HepG2 (cell line): Measurements from ENCODE around the gene CDC42BPG. TPM values are rescaled to one million over a fixed set of nuclear protein-coding genes. Genes with fewer than 3 reads are reported as not detected.

ENCODE experiments used
- BHLHE40 ChIP-seq: IDR thresholded peaks from 2 replicates; pipeline ENCODE4 v1.6.1; 2011; ENCODE audit warnings: low read length, improper control_type of control experiment
- GTF2F1 ChIP-seq: fragments of 150-350 bp; IDR thresholded peaks from 2 replicates; pipeline ENCODE4 v1.6.1; 2014; ENCODE audit warnings: low read length
- MED8 ChIP-seq: sonication (generic); formaldehyde crosslinking; IDR thresholded peaks from 2 replicates; pipeline ENCODE4 v1.8.1; 2023; ENCODE audit warnings: mild to moderate bottlenecking, missing genetic modification reagents; ENCODE audit not compliant: insufficient replicate concordance
- NR2F1 ChIP-seq, 2 experiments: fragments of 450-650 bp in 1 of 2; formaldehyde crosslinking in 1 of 2; IDR thresholded peaks; 2 replicates each; pipeline versions ENCODE4 v1.5.0 to v1.6.1; 2016 to 2020; ENCODE audit warnings: mild to moderate bottlenecking in 1 of 2, missing compliant biosample characterization in 1 of 2, missing genetic modification reagents in 1 of 2, moderate library complexity in 1 of 2
- RAD51 ChIP-seq: fragments of 450-650 bp; IDR thresholded peaks from 2 replicates; pipeline ENCODE4 v1.6.1; 2016; ENCODE audit warnings: borderline replicate concordance
- RFX1 ChIP-seq: fragments of 450-650 bp; IDR thresholded peaks from 2 replicates; pipeline ENCODE4 v1.6.1; 2017
- RXRA ChIP-seq: sonication (generic); formaldehyde crosslinking; IDR thresholded peaks from 2 replicates; pipeline ENCODE4 v1.5.1; 2020; ENCODE audit warnings: missing genetic modification reagents
- SIN3B ChIP-seq: fragments of 150-350 bp; IDR thresholded peaks from 2 replicates; pipeline ENCODE4 v1.6.1; 2014; ENCODE audit warnings: low read length
- STAG1 ChIP-seq: sonication (generic); formaldehyde crosslinking; IDR thresholded peaks from 2 replicates; pipeline ENCODE4 v1.4.0; 2020; ENCODE audit warnings: missing genetic modification reagents
- TCF7L2 ChIP-seq: IDR thresholded peaks from 2 replicates; pipeline ENCODE4 v1.6.1; 2011; ENCODE audit warnings: mild to moderate bottlenecking, low read depth, low read length, moderate library complexity
- THAP11 ChIP-seq: IDR thresholded peaks from 2 replicates; pipeline ENCODE4 v1.6.1; 2016; ENCODE audit warnings: missing biosample characterization, missing genetic modification reagents
- ZKSCAN5 ChIP-seq: sonication (generic); formaldehyde crosslinking; IDR thresholded peaks from 2 replicates; pipeline ENCODE4 v1.5.1; 2020; ENCODE audit warnings: mild to moderate bottlenecking, missing genetic modification reagents
- ZNF12 ChIP-seq: sonication (generic); formaldehyde crosslinking; IDR thresholded peaks from 2 replicates; pipeline ENCODE4 v1.5.0; 2020; ENCODE audit warnings: missing genetic modification reagents
- ZNF263 ChIP-seq: sonication (generic); formaldehyde crosslinking; IDR thresholded peaks from 2 replicates; pipeline ENCODE4 v1.4.0; 2020; ENCODE audit warnings: missing genetic modification reagents
- ZNF383 ChIP-seq: sonication (generic); formaldehyde crosslinking; IDR thresholded peaks from 2 replicates; pipeline ENCODE4 v1.4.0; 2020; ENCODE audit warnings: missing genetic modification reagents, mild to moderate bottlenecking, borderline replicate concordance
- ZNF468 ChIP-seq: sonication (generic); formaldehyde crosslinking; IDR thresholded peaks from 2 replicates; pipeline ENCODE4 v1.8.0; 2022; ENCODE audit warnings: mild to moderate bottlenecking, moderate library complexity, missing genetic modification reagents
- ZNF543 ChIP-seq: sonication (generic); formaldehyde crosslinking; IDR thresholded peaks from 2 replicates; pipeline ENCODE4 v1.4.0; 2020; ENCODE audit warnings: mild to moderate bottlenecking, missing genetic modification reagents
- ZNF883 ChIP-seq: sonication (generic); formaldehyde crosslinking; IDR thresholded peaks from 2 replicates; pipeline ENCODE4 v1.5.1; 2020; ENCODE audit warnings: mild to moderate bottlenecking, missing genetic modification reagents; ENCODE audit errors: not compliant biosample characterization
- polyA plus RNA-seq, 8 experiments: library from polyadenylated mRNA; depleted of rRNA in 3 of 8; stranded (reverse) in 7 of 8; unstranded in 1 of 8; fragments of >200 nt; fragmentation: Illumina TruSeq in 4 of 8; extraction: Trizol in 4 of 8; gene quantifications; 2 replicates each; pipeline versions ENCODE4 v1.2.1 to v1.2.3, GENCODE V29; 2011 to 2016; ENCODE audit warnings: low read depth in 4 of 8, missing spikeins in 1 of 8, mixed read lengths in 1 of 8; ENCODE audit not compliant: insufficient read depth in 1 of 8
- total RNA-seq, 5 experiments: library from RNA; depleted of rRNA; stranded (reverse); fragments of >200 nt; fragmentation: Illumina TruSeq; extraction: Trizol; gene quantifications; 2 replicates each; pipeline ENCODE4 v1.2.3, GENCODE V29; 2016; ENCODE audit warnings: low read depth in 1 of 5
- TF ChIP-seq, protein P1 (sequence below): sonication (generic); formaldehyde crosslinking; IDR thresholded peaks from 2 replicates; pipeline ENCODE4 v1.5.0; 2020; ENCODE audit warnings: missing genetic modification reagents
- TF ChIP-seq, protein P2 (sequence below): IDR thresholded peaks from 2 replicates; pipeline ENCODE4 v1.6.1; 2018; ENCODE audit warnings: missing genetic modification reagents, mild to moderate bottlenecking, missing compliant biosample characterization
- TF ChIP-seq, protein P3 (sequence below): sonication (generic); formaldehyde crosslinking; conservative IDR thresholded peaks from 2 replicates; pipeline ENCODE4 v1.4.0; 2020; ENCODE audit warnings: missing genetic modification reagents
- TF ChIP-seq, protein P4 (sequence below): IDR thresholded peaks from 2 replicates; pipeline ENCODE4 v1.6.1; 2016; ENCODE audit warnings: missing compliant biosample characterization, missing genetic modification reagents, borderline replicate concordance
- TF ChIP-seq, protein P5 (sequence below): sonication (generic); formaldehyde crosslinking; IDR thresholded peaks from 2 replicates; pipeline ENCODE4 v1.8.1; 2022; ENCODE audit warnings: mild to moderate bottlenecking, missing genetic modification reagents
- TF ChIP-seq, protein P6 (sequence below): sonication (generic); formaldehyde crosslinking; IDR thresholded peaks from 2 replicates; pipeline ENCODE4 v1.5.1; 2020; ENCODE audit warnings: mild to moderate bottlenecking, missing genetic modification reagents, moderate library complexity

CDC42BPG gene
- total and polyA plus RNA-seq, 2 of the 13 experiments (the other 11 are each of a cell fraction or from before 2014, with no cell fraction given), result 0.55 to 1.4 TPM

DNA sequence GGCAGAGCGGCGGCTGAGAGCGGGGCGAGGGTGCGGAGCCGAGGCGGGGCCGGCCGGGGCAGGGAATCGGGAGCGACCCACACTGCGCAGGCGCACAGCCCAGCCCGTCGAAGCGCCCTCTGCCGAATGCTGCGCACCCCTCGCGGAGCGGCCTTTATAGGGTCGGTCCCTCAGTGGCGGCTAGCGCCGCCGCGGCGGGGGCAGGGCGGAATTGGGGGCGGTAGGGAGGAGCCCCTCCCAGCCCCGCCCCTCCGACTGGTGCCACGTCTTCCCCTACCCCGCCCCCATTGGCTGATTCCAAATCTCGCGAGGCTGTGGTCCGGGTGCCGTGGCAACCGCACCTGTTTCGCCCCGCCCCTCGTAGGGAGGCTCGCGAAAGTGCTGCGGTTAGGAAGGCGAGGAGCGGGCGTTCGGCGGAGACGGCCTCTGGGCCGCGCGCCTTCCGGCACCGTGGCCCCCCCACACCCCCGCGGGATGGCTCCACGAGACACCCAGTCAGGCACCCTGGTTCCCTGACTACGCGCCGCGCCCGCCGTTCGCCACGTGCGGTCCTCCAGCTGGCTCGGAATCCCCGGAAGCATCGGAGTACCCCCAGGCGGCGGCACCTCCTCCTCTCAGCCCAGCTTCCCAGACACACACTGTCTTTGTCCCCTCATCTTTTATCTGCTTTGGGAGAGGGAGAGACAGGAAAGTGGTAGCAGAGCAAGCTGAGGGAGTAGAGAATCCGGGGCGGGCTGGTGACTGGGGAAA, 34.2 kb upstream of the CDC42BPG start, which contains the start of gene EHD1 (continued):
- TF ChIP-seq, protein P1, sequence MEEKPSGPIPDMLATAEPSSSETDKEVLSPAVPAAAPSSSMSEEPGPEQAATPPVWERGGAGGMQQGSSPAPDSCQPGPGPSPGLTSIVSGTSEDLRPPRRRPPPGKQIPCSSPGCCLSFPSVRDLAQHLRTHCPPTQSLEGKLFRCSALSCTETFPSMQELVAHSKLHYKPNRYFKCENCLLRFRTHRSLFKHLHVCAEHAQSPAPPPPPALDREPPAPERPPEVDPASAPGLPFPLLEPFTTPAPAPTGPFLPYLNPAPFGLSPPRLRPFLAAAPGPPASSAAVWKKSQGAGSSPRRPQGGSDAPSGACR (CRISPR knock-in tag), result peak; percentile 75; the same call in 1 of the 2 replicates
- no peak for TF ChIP-seq TCF7L2
- TF ChIP-seq, protein P2, sequence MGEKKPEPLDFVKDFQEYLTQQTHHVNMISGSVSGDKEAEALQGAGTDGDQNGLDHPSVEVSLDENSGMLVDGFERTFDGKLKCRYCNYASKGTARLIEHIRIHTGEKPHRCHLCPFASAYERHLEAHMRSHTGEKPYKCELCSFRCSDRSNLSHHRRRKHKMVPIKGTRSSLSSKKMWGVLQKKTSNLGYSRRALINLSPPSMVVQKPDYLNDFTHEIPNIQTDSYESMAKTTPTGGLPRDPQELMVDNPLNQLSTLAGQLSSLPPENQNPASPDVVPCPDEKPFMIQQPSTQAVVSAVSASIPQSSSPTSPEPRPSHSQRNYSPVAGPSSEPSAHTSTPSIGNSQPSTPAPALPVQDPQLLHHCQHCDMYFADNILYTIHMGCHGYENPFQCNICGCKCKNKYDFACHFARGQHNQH (CRISPR knock-in tag), result peak; percentile 63; the same call in 1 of the 2 replicates
- peak; percentile 57 for TF ChIP-seq ZNF883 (CRISPR knock-in tag)
- TF ChIP-seq, protein P3, sequence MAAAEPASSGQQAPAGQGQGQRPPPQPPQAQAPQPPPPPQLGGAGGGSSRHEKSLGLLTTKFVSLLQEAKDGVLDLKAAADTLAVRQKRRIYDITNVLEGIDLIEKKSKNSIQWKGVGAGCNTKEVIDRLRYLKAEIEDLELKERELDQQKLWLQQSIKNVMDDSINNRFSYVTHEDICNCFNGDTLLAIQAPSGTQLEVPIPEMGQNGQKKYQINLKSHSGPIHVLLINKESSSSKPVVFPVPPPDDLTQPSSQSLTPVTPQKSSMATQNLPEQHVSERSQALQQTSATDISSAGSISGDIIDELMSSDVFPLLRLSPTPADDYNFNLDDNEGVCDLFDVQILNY (CRISPR knock-in tag), result no peak
- peak; percentile 13 for TF ChIP-seq RXRA (CRISPR knock-in tag)
- 0 out of 2 replicates have a peak, but pooled peaks have one; percentile 76 for TF ChIP-seq GTF2F1
- peak; percentile 89 for TF ChIP-seq MED8
- peak; percentile 32 for TF ChIP-seq STAG1 (CRISPR knock-in tag)
- TF ChIP-seq, protein P4, sequence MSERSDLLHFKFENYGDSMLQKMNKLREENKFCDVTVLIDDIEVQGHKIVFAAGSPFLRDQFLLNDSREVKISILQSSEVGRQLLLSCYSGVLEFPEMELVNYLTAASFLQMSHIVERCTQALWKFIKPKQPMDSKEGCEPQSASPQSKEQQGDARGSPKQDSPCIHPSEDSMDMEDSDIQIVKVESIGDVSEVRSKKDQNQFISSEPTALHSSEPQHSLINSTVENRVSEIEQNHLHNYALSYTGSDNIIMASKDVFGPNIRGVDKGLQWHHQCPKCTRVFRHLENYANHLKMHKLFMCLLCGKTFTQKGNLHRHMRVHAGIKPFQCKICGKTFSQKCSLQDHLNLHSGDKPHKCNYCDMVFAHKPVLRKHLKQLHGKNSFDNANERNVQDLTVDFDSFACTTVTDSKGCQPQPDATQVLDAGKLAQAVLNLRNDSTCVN (CRISPR knock-in tag), result 0 out of 2 replicates have a peak, but pooled peaks have one; percentile 21
- no peak for TF ChIP-seq RAD51
- TF ChIP-seq ZNF12 (CRISPR knock-in tag), result peak; percentile 9; the same call in 1 of the 2 replicates
- TF ChIP-seq RFX1, result peak; percentile 92
- TF ChIP-seq THAP11 (CRISPR knock-in tag), result peak; percentile 80
- TF ChIP-seq, protein P5, sequence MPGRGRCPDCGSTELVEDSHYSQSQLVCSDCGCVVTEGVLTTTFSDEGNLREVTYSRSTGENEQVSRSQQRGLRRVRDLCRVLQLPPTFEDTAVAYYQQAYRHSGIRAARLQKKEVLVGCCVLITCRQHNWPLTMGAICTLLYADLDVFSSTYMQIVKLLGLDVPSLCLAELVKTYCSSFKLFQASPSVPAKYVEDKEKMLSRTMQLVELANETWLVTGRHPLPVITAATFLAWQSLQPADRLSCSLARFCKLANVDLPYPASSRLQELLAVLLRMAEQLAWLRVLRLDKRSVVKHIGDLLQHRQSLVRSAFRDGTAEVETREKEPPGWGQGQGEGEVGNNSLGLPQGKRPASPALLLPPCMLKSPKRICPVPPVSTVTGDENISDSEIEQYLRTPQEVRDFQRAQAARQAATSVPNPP (CRISPR knock-in tag), result 0 out of 2 replicates have a peak, but pooled peaks have one; percentile 61
- TF ChIP-seq ZNF543 (CRISPR knock-in tag), result peak; percentile 82
- TF ChIP-seq ZNF383 (CRISPR knock-in tag), result 0 out of 2 replicates have a peak, but pooled peaks have one; percentile 59
- TF ChIP-seq NR2F1 (CRISPR knock-in tag; IDR thresholded peaks at IDR 0.05), result no peak
- peak; percentile 56 for TF ChIP-seq ZNF263 (CRISPR knock-in tag)
- TF ChIP-seq SIN3B, result peak; percentile 37; the same call in 1 of the 2 replicates
- no peak; the same call in 1 of the 2 replicates for TF ChIP-seq BHLHE40
- TF ChIP-seq ZNF468, result no peak
- TF ChIP-seq ZKSCAN5 (CRISPR knock-in tag), result no peak
- TF ChIP-seq, protein P6, sequence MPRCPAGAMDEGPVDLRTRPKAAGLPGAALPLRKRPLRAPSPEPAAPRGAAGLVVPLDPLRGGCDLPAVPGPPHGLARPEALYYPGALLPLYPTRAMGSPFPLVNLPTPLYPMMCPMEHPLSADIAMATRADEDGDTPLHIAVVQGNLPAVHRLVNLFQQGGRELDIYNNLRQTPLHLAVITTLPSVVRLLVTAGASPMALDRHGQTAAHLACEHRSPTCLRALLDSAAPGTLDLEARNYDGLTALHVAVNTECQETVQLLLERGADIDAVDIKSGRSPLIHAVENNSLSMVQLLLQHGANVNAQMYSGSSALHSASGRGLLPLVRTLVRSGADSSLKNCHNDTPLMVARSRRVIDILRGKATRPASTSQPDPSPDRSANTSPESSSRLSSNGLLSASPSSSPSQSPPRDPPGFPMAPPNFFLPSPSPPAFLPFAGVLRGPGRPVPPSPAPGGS (CRISPR knock-in tag), result peak; percentile 54; the same call in 1 of the 2 replicates
